ENCODE measurements around the gene TTC4.
A peak's percentile ranks its signal among the peaks of the same experiment; 100 is the strongest.

The TTC4 gene

DNA sequence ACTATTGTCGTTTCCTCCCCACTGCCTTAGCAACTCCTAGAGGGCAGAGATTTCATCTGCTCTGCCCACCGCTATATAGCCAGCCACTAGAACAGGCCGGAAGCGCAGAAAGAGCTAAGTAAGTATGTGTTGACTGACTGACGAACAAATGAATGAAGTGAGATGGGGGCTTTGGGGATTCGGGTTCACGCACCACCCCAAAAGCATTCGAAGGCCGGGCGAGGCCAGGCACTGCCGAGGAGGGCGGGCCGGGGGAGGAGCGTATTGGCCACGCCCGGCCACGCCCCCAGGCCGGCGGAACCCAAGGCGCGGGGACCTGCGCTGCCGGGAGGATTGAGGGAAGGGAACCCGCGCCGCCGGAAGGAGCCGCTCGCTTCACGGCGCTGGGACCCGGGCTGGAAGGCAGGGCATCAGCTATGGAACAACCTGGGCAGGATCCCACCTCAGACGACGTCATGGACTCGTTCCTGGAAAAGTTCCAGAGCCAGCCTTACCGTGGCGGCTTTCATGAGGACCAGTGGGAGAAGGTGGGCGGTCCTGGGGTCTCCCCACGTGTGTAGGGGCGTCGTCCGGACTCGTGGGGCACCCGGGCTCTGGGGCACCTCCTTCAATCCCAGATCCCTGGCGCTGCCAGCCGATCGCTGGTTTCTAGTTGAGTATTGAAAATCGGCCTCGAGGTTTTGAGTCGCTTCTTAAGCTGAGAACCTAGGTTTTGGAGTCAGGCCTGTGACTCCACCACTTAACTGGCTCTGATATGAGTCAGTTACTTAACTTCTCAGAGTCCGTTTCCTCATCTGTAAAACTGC lies at the start of gene TTC4:
TSS of gene TTC4 (plus strand) at position 369 of the 806 bp plus-strand sequence. CDS start at position 417, 48 bp downstream.
- DNase-seq = peak; percentile 92

DNA sequence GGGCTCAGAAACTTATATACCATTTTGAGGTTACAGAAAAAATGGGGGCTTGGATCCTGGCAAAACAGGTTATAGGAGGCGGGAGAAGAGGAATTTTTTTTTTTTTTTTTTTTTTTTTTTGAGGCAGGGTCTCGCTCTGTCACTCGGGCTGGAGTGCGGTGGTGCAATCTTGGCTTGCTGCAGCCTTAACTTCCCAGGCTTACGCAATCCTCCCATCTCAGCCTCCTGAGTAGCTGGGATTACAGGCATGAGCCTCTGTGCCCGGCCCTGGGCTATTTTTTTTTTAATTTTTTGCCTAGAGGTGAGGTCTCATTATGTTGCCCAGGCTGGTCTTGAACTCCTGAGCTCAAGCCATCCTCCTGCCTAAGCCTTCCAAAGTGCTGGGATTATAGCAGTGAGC lies 49.3 kb upstream of the TTC4 start:
- DNase-seq = no peak

DNA sequence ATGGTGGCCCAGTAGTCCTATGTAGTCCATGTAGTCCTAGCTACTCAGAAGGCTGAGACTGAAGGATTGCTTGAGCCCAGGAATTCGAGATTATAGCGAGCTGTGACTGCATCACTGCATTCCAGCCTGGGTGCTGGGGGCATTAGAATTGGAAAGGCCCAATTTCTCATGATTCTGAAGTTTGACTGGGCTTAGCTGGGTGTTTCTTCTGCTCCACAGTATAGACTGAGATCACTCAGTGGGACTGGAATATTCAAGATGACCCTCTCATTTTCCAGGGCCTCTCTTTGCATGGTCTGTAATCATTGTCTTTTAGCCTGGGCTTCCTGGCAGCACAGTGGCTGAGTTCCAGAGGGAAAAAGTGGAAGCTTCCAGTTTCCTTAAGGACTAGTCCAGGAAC lies 47.9 kb upstream of the TTC4 start:
- DNase-seq = no peak

- no peak for DNase-seq
These were observed 47.1 kb upstream of the TTC4 start for GRCh38 chr1:54668567-54668966.

GRCh38 chr1:54671985-54672608 lies 43.6 kb upstream of the TTC4 start:
- peak; percentile 12 for DNase-seq

DNA sequence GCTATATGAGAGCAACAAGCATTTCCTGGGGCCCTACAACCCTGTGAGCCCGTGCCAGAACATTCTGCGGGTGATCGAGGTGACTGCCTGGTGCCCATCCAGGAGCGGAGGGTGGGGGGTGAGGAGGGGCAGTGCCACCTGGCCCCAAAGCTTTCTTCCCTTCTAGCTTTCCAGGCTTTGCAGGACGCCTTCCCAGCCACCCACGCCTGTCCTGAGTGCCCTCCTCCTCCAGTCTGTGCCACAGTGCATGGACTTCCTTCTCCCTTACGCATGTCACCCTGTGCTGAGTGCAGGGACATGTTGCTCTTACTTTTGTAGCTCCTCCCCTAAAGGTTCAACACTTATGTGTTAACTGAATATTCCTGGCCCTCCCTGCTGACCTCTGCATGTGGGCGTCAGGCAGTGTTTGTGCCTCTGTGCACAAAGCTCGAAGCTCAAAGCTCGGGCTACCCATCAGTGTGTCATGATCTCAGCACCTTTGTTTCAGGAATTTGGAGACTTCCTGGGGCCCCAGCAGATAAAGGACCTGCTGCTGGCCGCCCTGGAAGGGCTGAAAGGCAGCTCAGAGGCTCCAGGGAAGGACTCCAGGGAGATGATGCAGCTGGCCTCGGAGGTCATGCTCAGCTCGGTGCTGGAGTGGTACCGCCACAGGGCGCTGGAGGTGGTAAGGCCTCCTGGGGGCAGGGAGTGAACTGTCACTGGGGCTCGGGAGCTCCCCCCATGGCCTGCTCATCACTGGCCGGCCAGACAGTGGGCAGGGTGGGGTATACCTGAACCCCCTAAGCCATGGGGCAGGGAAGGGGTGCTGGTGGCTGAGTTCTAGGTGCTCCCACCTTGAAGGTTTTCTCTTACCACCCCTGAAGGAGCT lies 36.7 kb upstream of the TTC4 start:
- DNase-seq = no peak

- DNase-seq = no peak
These were observed 36.0 kb upstream of the TTC4 start for GRCh38 chr1:54679706-54680105.

- no peak for DNase-seq
These were observed 35.3 kb upstream of the TTC4 start for GRCh38 chr1:54680387-54680786.

- peak; percentile 8 for DNase-seq
These were observed 34.3 kb upstream of the TTC4 start for GRCh38 chr1:54681358-54681757.

- no peak for DNase-seq
These were observed 32.2 kb upstream of the TTC4 start for GRCh38 chr1:54683453-54683852.

- no peak for DNase-seq
These were observed 30.2 kb upstream of the TTC4 start for GRCh38 chr1:54685335-54685905.

- no peak for DNase-seq
These were observed 29.5 kb upstream of the TTC4 start for GRCh38 chr1:54686155-54686554.

DNA sequence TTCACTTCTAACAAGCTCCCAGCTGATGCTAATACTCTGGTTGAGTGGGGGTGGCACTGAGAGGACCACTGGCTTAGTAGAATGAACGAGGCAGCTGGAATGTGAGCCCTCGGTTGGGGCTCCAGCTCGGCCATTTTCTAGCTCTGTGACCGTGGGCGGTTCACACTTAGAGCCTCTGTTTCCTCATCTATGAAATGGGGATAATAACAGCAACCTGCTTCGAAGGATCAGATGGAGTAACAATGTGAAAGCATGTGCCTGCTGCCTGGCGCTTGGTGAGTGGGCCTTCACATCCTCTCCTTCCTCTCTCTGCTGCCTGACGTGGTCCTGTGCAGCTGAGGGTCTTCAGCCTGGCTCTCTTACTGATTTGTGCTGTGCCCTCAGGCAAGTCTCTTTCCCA lies 20.9 kb upstream of the TTC4 start:
- no peak for DNase-seq

- no peak for DNase-seq
These were observed 20.4 kb upstream of the TTC4 start for GRCh38 chr1:54695221-54695620.

GRCh38 chr1:54695764-54696163 lies 19.9 kb upstream of the TTC4 start:
- no peak for DNase-seq

- no peak for DNase-seq
These were observed 19.4 kb upstream of the TTC4 start for GRCh38 chr1:54696262-54696661.

GRCh38 chr1:54697896-54698295 lies 17.8 kb upstream of the TTC4 start:
- DNase-seq = no peak

DNA sequence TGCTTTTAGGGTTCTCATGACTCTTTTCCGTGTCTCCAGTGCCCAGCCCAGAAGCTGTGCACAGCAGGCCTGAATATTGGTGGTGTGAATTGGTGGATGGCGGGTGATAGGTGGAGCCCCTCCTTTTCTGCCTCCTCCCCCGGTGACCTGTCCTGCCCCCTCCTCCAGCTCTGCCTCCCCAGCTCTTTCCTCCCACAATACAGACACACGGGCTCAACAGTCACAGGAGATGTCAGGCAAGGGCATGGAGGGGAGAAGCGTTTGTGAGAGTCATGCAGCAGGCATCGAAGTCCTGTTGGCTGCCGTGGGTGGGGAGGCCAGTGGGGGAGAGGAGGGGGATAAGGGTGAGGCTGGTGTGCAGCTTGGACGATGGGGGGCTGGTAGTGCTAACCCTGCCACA lies 17.3 kb upstream of the TTC4 start:
- no peak for DNase-seq

DNA sequence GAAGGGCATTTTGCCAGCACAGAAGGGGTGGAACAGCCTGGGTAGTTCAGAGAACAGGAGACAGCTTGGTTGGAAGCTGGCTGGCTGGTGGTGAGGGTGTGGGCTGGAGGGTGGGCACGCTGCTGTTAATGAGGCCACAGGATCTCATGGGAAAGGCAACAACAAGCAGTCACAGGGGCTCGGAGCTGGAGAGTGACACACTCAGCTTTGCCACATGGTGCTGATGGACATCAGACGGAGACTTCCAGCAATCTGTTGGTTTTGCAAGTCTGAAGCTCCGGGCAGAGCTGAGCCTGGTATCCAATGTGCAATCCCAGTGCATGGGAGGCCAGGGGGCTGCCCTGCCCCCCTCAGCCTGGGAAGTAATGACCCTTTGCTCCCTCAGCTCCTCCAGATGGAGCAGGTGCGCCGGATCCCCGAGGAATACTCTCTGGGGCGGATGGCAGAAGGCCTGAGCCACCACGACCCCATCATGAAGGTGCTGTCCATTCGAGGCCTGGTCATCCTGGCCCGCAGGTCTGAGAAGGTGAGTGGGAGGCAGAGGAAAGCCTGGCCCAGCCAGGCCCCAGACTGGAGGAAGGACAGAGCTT lies 15.6 kb upstream of the TTC4 start:
- DNase-seq = peak; percentile 4

- DNase-seq = no peak
These were observed 14.6 kb upstream of the TTC4 start for GRCh38 chr1:54701066-54701465.

DNA sequence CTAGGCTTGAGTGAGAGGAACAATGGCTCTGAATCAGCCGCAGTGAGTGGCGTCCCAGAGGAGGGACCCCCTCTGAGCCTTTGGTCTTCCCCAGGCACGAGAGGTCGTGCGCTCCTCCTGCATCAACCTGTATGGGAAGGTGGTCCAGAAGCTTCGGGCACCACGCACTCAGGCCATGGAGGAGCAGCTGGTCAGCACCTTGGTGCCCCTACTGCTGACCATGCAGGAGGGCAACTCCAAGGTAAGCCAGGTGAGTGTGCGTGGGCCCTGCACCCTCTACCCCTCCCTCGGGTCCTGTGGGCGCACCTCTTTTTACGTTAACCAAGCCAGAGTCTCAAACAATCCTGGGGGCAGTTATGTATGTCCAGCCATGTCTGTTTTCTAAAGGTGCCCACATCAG lies 13.7 kb upstream of the TTC4 start:
- no peak for DNase-seq

GRCh38 chr1:54703471-54703870 lies 12.2 kb upstream of the TTC4 start:
- no peak for DNase-seq

DNA sequence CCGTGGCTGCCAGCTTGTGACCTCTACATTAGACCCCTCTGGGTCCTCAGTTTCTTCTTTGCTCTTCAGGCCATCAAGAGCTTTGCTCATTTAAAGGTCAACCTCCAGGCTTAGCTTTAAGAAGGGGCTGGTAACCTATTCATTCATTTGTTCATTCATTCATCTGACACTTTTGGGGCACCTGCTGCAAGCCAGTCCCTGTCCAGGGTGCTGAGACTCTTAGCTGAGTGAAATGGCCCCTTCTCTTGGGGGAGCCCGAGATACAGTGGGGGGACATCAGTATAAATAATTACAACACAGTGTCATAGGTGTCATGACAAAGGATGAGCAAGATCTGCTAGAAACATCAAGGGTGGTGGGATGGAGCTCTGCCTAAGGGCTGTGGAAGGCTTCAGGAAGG lies 10.5 kb upstream of the TTC4 start:
- DNase-seq = no peak

Data from NCI-H2171 (cell line).